Psoas muscle (tissue), 8 donors: ENCODE measurements around the gene DYNC1I1. TPM values are rescaled to one million over a fixed set of nuclear protein-coding genes. Genes with fewer than 3 reads are reported as not detected.

Experiments
- ATAC-seq, 4 donors: fragments of 200-7000 bp; cut with Tn5 transposase; one replicate each; pipeline ENCODE4 v1.9.1; 2020; ENCODE audit warnings: moderate library complexity in 3 of 4, mild to moderate bottlenecking in 2 of 4
- DNase-seq, 2 donors: peaks; one replicate each; pipeline ENCODE4 v3.0.0-alpha.2; 2020
- H3K27ac ChIP-seq: fragments of 200-600 bp; one replicate; pipeline ENCODE4 v1.8.0; 2022
- H3K27me3 ChIP-seq, 3 donors: fragments of 200-600 bp in 1 of 3; one replicate each; pipeline versions ENCODE4 v1.6.1 to v1.8.0; 2013 to 2022; ENCODE audit warnings: low read length in 2 of 3, mild to moderate bottlenecking in 2 of 3, moderate library complexity in 1 of 3; ENCODE audit not compliant: insufficient read depth in 3 of 3
- H3K36me3 ChIP-seq, 2 donors: fragments of 200-600 bp in 1 of 2; one replicate each; pipeline versions ENCODE4 v1.6.1 to v1.8.0; 2013 to 2022; ENCODE audit warnings: low read depth in 1 of 2, mild to moderate bottlenecking in 1 of 2, moderate library complexity in 1 of 2; ENCODE audit not compliant: insufficient read depth in 1 of 2
- H3K4me1 ChIP-seq: fragments of 200-600 bp; one replicate; pipeline ENCODE4 v1.8.0; 2022
- H3K4me3 ChIP-seq: fragments of 200-600 bp; one replicate; pipeline ENCODE4 v1.8.0; 2022; ENCODE audit warnings: mild to moderate bottlenecking
- H3K9me3 ChIP-seq: fragments of 200-600 bp; one replicate; pipeline ENCODE4 v1.8.0; 2022
- WGBS, 3 donors: extraction: QIAGEN DNeasy Blood & Tissue Kit; methylation state at CpG; one replicate each; pipeline versions ENCODE4 v1.1.6 to v1.1.7; 2013; 5-methylcytosine and 5-hydroxymethylcytosine counted together
- intact Hi-C, 2 donors: fragments of 100-400 bp; cut with DNase I; formaldehyde crosslinking; loops; one replicate each; pipeline versions ENCODE4 v1.11.0 to v1.14.2; 2022
- polyA plus RNA-seq, 3 donors: library from polyadenylated mRNA; stranded (reverse); fragments of 200-250 nt; gene quantifications; one replicate each; pipeline ENCODE4 v1.2.3, GENCODE V29; 2013
- total RNA-seq, 4 donors: library from RNA; stranded (reverse); fragmentation: NEBNext Ultra II Directional in 2 of 4; extraction: Animal tissue kit (Norgen Biotek cat#: 25700) in 2 of 4; gene quantifications; one replicate each; pipeline versions ENCODE4 v1.2.1 to v1.2.4, GENCODE V29; 2021 to 2023
- TF ChIP-seq, protein P1 (sequence below): fragments of 200-600 bp; IDR thresholded peaks from one replicate; pipeline ENCODE4 v1.8.0; 2022; ENCODE audit warnings: antibody characterized with exemption
- donor health status: healthy with polysubstance abuse.
- donor health status: DM: no; HTN: no; CAD: no; lungs with moderate emphysema.
- donor health status: Bipolar disorder and iron deficiency.
- donor health status: healthy.
- donor health status: DM: yes; HTN: yes; CAD: no.
- donor health status: DM: no; HTN: no; CAD: no.
- donor health status: DM: no; HTN: no; CAD: no.
- donor health status: DM: yes; HTN: yes; CAD: no.

DYNC1I1 gene
- total and polyA plus RNA-seq, 7 donors, result 3.0 to 28.8 (median 6.9) TPM

DNA sequence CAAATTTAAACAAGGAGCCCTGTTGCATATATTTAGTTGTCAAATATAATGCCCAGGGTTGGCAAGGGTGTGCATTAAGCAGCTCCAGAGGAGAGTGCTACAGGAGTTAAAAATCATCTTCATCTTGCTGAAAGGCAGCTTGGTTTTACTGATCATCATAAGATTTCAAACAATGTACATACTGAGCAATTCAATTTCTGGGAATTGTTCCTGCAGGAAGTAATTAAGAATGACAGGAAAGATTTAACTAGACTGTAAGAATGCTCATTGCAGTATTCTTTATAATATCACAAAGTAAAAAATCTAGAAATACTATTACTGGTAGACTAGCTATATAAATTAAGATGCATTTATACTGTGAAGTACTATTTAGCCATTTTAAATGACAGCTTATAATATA, 153.6 kb downstream of the DYNC1I1 start:
- Histone ChIP-seq H3K36me3 (no peaks in the 10 kb centered on the region), H3K27ac (no peak overlapping the region), H3K4me3 (no peak overlapping the region), H3K4me1 (no peaks in the 10 kb centered on the region), H3K27me3 (no peaks in the 10 kb centered on the region), H3K9me3 (no peaks in the 10 kb centered on the region)
- TF ChIP-seq, protein P1, sequence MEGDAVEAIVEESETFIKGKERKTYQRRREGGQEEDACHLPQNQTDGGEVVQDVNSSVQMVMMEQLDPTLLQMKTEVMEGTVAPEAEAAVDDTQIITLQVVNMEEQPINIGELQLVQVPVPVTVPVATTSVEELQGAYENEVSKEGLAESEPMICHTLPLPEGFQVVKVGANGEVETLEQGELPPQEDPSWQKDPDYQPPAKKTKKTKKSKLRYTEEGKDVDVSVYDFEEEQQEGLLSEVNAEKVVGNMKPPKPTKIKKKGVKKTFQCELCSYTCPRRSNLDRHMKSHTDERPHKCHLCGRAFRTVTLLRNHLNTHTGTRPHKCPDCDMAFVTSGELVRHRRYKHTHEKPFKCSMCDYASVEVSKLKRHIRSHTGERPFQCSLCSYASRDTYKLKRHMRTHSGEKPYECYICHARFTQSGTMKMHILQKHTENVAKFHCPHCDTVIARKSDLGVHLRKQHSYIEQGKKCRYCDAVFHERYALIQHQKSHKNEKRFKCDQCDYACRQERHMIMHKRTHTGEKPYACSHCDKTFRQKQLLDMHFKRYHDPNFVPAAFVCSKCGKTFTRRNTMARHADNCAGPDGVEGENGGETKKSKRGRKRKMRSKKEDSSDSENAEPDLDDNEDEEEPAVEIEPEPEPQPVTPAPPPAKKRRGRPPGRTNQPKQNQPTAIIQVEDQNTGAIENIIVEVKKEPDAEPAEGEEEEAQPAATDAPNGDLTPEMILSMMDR, result no peak
- DNase-seq, result no peak
- intact Hi-C loops, result no loop called here
- ATAC-seq, result no peak

DNA sequence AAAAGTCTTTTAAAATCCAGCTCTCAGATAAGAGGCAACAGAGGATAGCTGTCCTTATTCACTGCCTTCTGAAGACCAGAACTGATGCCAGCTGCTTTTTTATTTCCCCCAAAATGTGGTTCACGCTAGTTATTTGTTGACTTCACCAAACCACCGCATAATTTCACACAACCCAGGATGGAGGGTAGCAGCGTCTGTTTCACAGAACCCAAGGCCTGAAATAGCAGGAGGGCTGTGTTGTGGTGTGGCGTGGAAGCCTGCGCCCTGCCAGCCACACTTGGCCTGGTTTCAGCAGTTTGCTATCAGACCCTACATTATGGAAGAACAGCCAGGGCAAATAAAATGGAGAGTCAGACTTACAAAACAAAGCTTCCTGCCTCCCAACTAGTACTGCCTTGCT, 155.4 kb downstream of the DYNC1I1 start:
- TF ChIP-seq, protein P1, result no peak
- H3K36me3 ChIP-seq, result no peaks in the 10 kb centered on the region
- ATAC-seq (no peak), DNase-seq (no peak)
- no peaks in the 10 kb centered on the region for H3K27me3 ChIP-seq
- H3K4me3 ChIP-seq, result no peak overlapping the region
- no peaks in the 10 kb centered on the region for H3K4me1 ChIP-seq
- H3K27ac ChIP-seq, result no peak overlapping the region
- intact Hi-C loops, result no loop called here
- 30 to 54% (median 34%) methylated on average over 5 of the region's 5 CpGs for WGBS, 3 donors
- no peaks in the 10 kb centered on the region for H3K9me3 ChIP-seq

DNA sequence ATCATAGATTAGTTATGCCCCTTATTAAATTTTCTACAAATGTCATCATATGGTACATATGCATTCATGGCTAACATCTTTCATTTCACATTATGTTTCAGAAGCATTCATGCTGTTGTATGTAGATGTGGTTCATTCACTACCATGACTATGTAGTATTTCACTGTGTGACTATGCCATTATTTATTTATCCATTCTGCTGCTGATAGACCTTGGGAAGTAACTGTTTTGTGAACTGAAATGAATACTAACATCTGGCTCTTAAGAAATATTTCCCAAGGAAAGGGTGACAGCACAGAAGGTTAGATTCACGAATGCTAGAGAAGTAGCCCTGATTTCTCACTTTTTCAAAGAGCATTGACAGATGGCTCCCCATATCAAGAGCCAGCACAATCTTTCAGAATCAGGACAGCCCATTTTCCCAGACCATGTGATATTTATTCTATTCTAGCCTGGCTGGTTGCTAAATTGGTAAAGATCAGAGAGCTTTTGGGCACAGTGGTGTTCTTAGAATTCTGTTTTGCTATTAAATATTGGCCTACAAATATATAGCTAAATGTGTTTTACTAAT, 157.4 kb downstream of the DYNC1I1 start:
- H3K36me3 ChIP-seq, result no peaks in the 10 kb centered on the region
- no peak for ATAC-seq
- DNase-seq, result no peak
- 81 to 87% (median 83%) methylated on average over 1 of the region's 1 CpG for WGBS, 3 donors
- no peak overlapping the region for H3K4me3 ChIP-seq
- no peaks in the 10 kb centered on the region for H3K27me3 ChIP-seq
- TF ChIP-seq, protein P1, result no peak
- no peaks in the 10 kb centered on the region for H3K9me3 ChIP-seq
- intact Hi-C loops, result no loop called here
- H3K27ac ChIP-seq, result no peak overlapping the region
- H3K4me1 ChIP-seq, result peaks cover 11% of the 10 kb centered on the region

DNA sequence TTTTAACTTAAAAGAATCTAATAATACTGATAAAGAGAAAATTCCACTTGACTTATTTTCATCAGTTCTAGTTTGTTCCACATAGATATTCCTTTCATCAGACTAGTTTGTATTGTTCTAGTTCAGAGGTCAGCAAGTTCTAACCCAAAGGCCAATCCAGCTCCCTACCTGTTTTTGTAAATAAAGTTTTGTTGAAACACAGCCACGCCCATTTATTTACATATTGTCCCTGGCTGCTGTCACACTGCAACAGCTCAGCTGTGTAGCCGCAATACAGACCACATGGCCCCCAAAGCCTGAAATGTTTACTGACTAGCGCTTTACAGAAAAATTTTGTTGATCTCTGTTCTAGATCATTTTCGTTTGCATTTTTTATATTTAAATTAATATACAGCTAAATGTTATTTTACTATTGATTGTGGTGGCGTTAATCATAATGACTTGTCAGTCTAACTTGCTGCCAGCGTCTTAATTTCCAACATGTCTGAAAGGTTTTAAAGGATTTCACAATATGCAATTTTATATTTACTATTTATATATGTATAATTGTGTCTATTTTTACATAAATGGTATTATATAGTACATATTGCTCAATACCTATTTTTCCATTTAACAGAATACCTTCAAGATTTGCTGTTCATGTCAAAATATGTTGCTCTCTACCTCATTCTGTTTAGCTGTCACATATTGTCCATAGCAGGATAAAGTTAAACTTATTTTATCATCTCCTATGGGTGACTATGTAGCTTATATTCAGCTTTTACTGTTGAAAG, 159.3 kb downstream of the DYNC1I1 start:
- no peaks in the 10 kb centered on the region for H3K9me3 ChIP-seq
- WGBS, 3 donors, result 87 to 97% (median 89%) methylated on average over 6 of the region's 6 CpGs
- no peak overlapping the region for H3K27ac ChIP-seq
- TF ChIP-seq, protein P1, result no peak
- no peaks in the 10 kb centered on the region for H3K27me3 ChIP-seq
- DNase-seq, result no peak
- H3K36me3 ChIP-seq, result no peaks in the 10 kb centered on the region
- H3K4me1 ChIP-seq, result peaks cover 11% of the 10 kb centered on the region
- H3K4me3 ChIP-seq, result no peak overlapping the region
- ATAC-seq, result no peak
- intact Hi-C loops, result no loop called here
